Neural progenitor cell (in vitro differentiated cells): ENCODE measurements around the gene MIER3.

ENCODE experiments used
- CTCF ChIP-seq: fragments of 200-600 bp; sonication (generic); IDR thresholded peaks from 2 replicates; pipeline ENCODE4 v1.5.1; 2017; ENCODE audit warnings: antibody characterized with exemption, mild to moderate bottlenecking
- EZH2phosphoT487 ChIP-seq: fragments of 200-600 bp; sonication (generic); IDR thresholded peaks from 2 replicates; pipeline ENCODE4 v1.6.1; 2017; ENCODE audit warnings: antibody characterized with exemption

- TF ChIP-seq CTCF, result peak; percentile 76
- no peak for TF ChIP-seq EZH2phosphoT487
Observed at GRCh38 chr5:56900858-56901578, 50.9 kb downstream of the MIER3 start.
